ENCODE measurements around the gene DDX25.
"Not testable (repeated sequence)": the region's sequence is repeated elsewhere in the genome, so short reads cannot be mapped to it uniquely, and the experiment has no call there.

The DDX25 gene

GRCh38 chr11:125903711-125904659 lies at the start of gene DDX25:
DDX25 (plus strand) TSS chr11:125904508; CDS start chr11:125904518, 10 bp downstream.
- DNase-seq (ENCODE audit: low read depth in 2 of 2) = no peak

GRCh38 chr11:125857670-125858069 lies 46.6 kb upstream of the DDX25 start:
- DNase-seq (ENCODE audit: low read depth in 2 of 2) = not testable (repeated sequence)

- DNase-seq (ENCODE audit: low read depth in 2 of 2) = not testable (repeated sequence)
Measured at GRCh38 chr11:125862786-125863185, 41.5 kb upstream of the DDX25 start.

GRCh38 chr11:125865354-125865753 lies 39.0 kb upstream of the DDX25 start:
- not testable (repeated sequence) for DNase-seq (ENCODE audit: low read depth in 2 of 2)

GRCh38 chr11:125869521-125869920 lies 34.8 kb upstream of the DDX25 start:
- DNase-seq (ENCODE audit: low read depth in 2 of 2) = no peak

GRCh38 chr11:125871391-125872137 lies 32.7 kb upstream of the DDX25 start:
- DNase-seq (ENCODE audit: low read depth in 2 of 2) = peak in 1 of 2 experiments; percentile 11

GRCh38 chr11:125872138-125872491 lies 32.2 kb upstream of the DDX25 start:
- no peak for DNase-seq (ENCODE audit: low read depth in 2 of 2)

GRCh38 chr11:125873881-125874555 lies 30.3 kb upstream of the DDX25 start:
- no peak for DNase-seq (ENCODE audit: low read depth in 2 of 2)

- peak; percentile 21 to 24 for DNase-seq (ENCODE audit: low read depth in 2 of 2)
Measured at GRCh38 chr11:125874556-125875124, 29.7 kb upstream of the DDX25 start.

- no peak for DNase-seq (ENCODE audit: low read depth in 2 of 2)
Measured at GRCh38 chr11:125881291-125881690, 23.0 kb upstream of the DDX25 start.

- no peak for DNase-seq (ENCODE audit: low read depth in 2 of 2)
Measured at GRCh38 chr11:125883375-125883774, 20.9 kb upstream of the DDX25 start.

- peak in 1 of 2 experiments; percentile 25 for DNase-seq (ENCODE audit: low read depth in 2 of 2)
Measured at GRCh38 chr11:125886997-125887372, 17.3 kb upstream of the DDX25 start.

GRCh38 chr11:125887373-125888324 lies 16.7 kb upstream of the DDX25 start, which contains the start of gene HYLS1:
HYLS1 (plus strand) TSS chr11:125887668; CDS start chr11:125899369, 11,701 bp downstream.
- peak; percentile 89 to 96 for DNase-seq (ENCODE audit: low read depth in 2 of 2)

- DNase-seq (ENCODE audit: low read depth in 2 of 2) = no peak
Measured at GRCh38 chr11:125890447-125891100, 13.7 kb upstream of the DDX25 start.

GRCh38 chr11:125892071-125892470 lies 12.2 kb upstream of the DDX25 start:
- DNase-seq (ENCODE audit: low read depth in 2 of 2) = no peak

GRCh38 chr11:125892994-125893393 lies 11.3 kb upstream of the DDX25 start:
- no peak for DNase-seq (ENCODE audit: low read depth in 2 of 2)

GRCh38 chr11:125901872-125902271 lies 2.4 kb upstream of the DDX25 start:
- DNase-seq (ENCODE audit: low read depth in 2 of 2) = no peak

- DNase-seq (ENCODE audit: low read depth in 2 of 2) = no peak
Measured at GRCh38 chr11:125902277-125902926, 1.9 kb upstream of the DDX25 start.

GRCh38 chr11:125902927-125903710 lies 1.2 kb upstream of the DDX25 start, which contains the start of gene PUS3:
PUS3 (minus strand) TSS chr11:125903206; CDS start chr11:125896284, 6,922 bp downstream.
- DNase-seq (ENCODE audit: low read depth in 2 of 2) = peak; percentile 75 to 87
